ENCODE data around the gene RAD51D. TPM values are rescaled to one million over a fixed set of nuclear protein-coding genes. Genes with fewer than 3 reads are reported as not detected.

Gene RAD51D
- total RNA-seq, 6 experiments from 2014 or later = 3.9 to 5.5 (median 4.3) TPM

GRCh38 chr17:35062308-35062707, 57.4 kb downstream of the RAD51D start:
- intact Hi-C loops (cut with DNase I) = no loop called here
- H3K27ac ChIP-seq = peak overlapping the region; percentile 71 to 88 (median 80)
- H3K36me3 ChIP-seq = no peaks in the 10 kb centered on the region
- peak overlapping the region; percentile 27 to 59 (median 44) for H3K4me3 ChIP-seq
- H3K9me3 ChIP-seq = no peaks in the 10 kb centered on the region
- 75% methylated on average over 3 of the region's 3 CpGs for WGBS (ENCODE audit: insufficient coverage, low coverage, low lambda C conversion rate, missing lambda C conversion rate)
- H3K4me1 ChIP-seq = peaks cover 0 to 57% (median 13%) of the 10 kb centered on the region in 4 donors
- TF ChIP-seq POLR2A (IDR thresholded peaks at IDR 0.05) = no peak
- TF ChIP-seq CTCF (IDR thresholded peaks at IDR 0.05) = no peak
- H3K27me3 ChIP-seq = no peaks in the 10 kb centered on the region
- DNase-seq = no peak
- no peak for ATAC-seq

GRCh38 chr17:35057332-35057915, 62.2 kb downstream of the RAD51D start:
- DNase-seq = no peak
- intact Hi-C loops (cut with DNase I) = no loop called here
- TF ChIP-seq POLR2A (IDR thresholded peaks at IDR 0.05) = no peak
- TF ChIP-seq CTCF (IDR thresholded peaks at IDR 0.05) = no peak

GRCh38 chr17:35056013-35056412, 63.6 kb downstream of the RAD51D start:
- Histone ChIP-seq H3K9me3 (no peaks in the 10 kb centered on the region), H3K27me3 (no peaks in the 10 kb centered on the region), H3K4me1 (peaks cover 2 to 51% (median 15%) of the 10 kb centered on the region in 4 donors), H3K4me3 (no peak overlapping the region), H3K27ac (no peak overlapping the region), H3K36me3 (no peaks in the 10 kb centered on the region)
- intact Hi-C loops (cut with DNase I) = no loop called here
- TF ChIP-seq CTCF (IDR thresholded peaks at IDR 0.05) (no peak), POLR2A (IDR thresholded peaks at IDR 0.05) (no peak)
- WGBS (ENCODE audit: insufficient coverage, low coverage, low lambda C conversion rate, missing lambda C conversion rate) = 87% methylated on average over 3 of the region's 3 CpGs
- DNase-seq (no peak), ATAC-seq (no peak)

More at GRCh38 chr17:35057332-35057915, 62.2 kb downstream of the RAD51D start:
- Histone ChIP-seq H3K36me3 (no peaks in the 10 kb centered on the region), H3K4me3 (no peak overlapping the region), H3K4me1 (peaks cover 0 to 47% (median 7%) of the 10 kb centered on the region in 4 donors), H3K9me3 (no peaks in the 10 kb centered on the region), H3K27ac (no peak overlapping the region), H3K27me3 (no peaks in the 10 kb centered on the region)
- no peak for ATAC-seq
- 100% methylated on average over 1 of the region's 1 CpG for WGBS (ENCODE audit: insufficient coverage, low coverage, low lambda C conversion rate, missing lambda C conversion rate)

- TF ChIP-seq CTCF (IDR thresholded peaks at IDR 0.05) = no peak
- TF ChIP-seq POLR2A (IDR thresholded peaks at IDR 0.05) = no peak
- H3K4me1 ChIP-seq = peaks cover 7 to 53% (median 28%) of the 10 kb centered on the region in 4 donors
- no peak for DNase-seq
- H3K9me3 ChIP-seq = no peaks in the 10 kb centered on the region
- H3K4me3 ChIP-seq = no peak overlapping the region
- H3K36me3 ChIP-seq = no peaks in the 10 kb centered on the region
- no peak for ATAC-seq
- no peaks in the 10 kb centered on the region for H3K27me3 ChIP-seq
- peak overlapping the region in 1 of 3 donors; percentile 64 for H3K27ac ChIP-seq
- WGBS (ENCODE audit: insufficient coverage, low coverage, low lambda C conversion rate, missing lambda C conversion rate) = 55% methylated on average over 1 of the region's 1 CpG
- intact Hi-C loops (cut with DNase I) = no loop called here
These were observed 66.5 kb downstream of the RAD51D start for GRCh38 chr17:35053204-35053603.
